Ishikawa (cell line): ENCODE measurements around the gene QSER1.

Source experiments
- CEBPB ChIP-seq: IDR thresholded peaks from 2 replicates; pipeline ENCODE4 v1.6.1; 2012
- CREB1 ChIP-seq: IDR thresholded peaks from 2 replicates; pipeline ENCODE4 v1.6.1; 2012; ENCODE audit warnings: low read depth
- EGR1 ChIP-seq: IDR thresholded peaks from 2 replicates; pipeline ENCODE4 v1.6.1; 2012
- EP300 ChIP-seq: IDR thresholded peaks from 2 replicates; pipeline ENCODE4 v1.6.1; 2012; ENCODE audit warnings: borderline replicate concordance
- FOXM1 ChIP-seq: IDR thresholded peaks from 2 replicates; pipeline ENCODE4 v1.6.1; 2012; ENCODE audit warnings: low read depth, borderline replicate concordance
- NFIC ChIP-seq: IDR thresholded peaks from 2 replicates; pipeline ENCODE4 v1.6.1; 2012
- RAD21 ChIP-seq: IDR thresholded peaks from 2 replicates; pipeline ENCODE4 v1.6.1; 2012; ENCODE audit warnings: low read depth
- TAF1 ChIP-seq: IDR thresholded peaks from 2 replicates; pipeline ENCODE4 v1.6.1; 2012; ENCODE audit warnings: low read depth, mild to moderate bottlenecking
- TCF12 ChIP-seq: IDR thresholded peaks from 2 replicates; pipeline ENCODE4 v1.6.1; 2012; ENCODE audit warnings: low read depth
- TEAD4 ChIP-seq: IDR thresholded peaks from 2 replicates; pipeline ENCODE4 v1.6.1; 2012
- YY1 ChIP-seq: IDR thresholded peaks from 2 replicates; pipeline ENCODE4 v1.6.1; 2012; ENCODE audit warnings: low read depth
- ZBTB7A ChIP-seq: IDR thresholded peaks from 2 replicates; pipeline ENCODE4 v1.6.1; 2012; ENCODE audit warnings: low read depth
- TF ChIP-seq, protein P1 (sequence below): IDR thresholded peaks from 2 replicates; pipeline ENCODE4 v1.6.1; 2012
- TF ChIP-seq, protein P2 (sequence below): IDR thresholded peaks from 2 replicates; pipeline ENCODE4 v1.6.1; 2012
- TF ChIP-seq, protein P3 (sequence below): IDR thresholded peaks from 2 replicates; pipeline ENCODE4 v1.6.1; 2012; ENCODE audit warnings: low read depth, mild to moderate bottlenecking

Gene QSER1

DNA sequence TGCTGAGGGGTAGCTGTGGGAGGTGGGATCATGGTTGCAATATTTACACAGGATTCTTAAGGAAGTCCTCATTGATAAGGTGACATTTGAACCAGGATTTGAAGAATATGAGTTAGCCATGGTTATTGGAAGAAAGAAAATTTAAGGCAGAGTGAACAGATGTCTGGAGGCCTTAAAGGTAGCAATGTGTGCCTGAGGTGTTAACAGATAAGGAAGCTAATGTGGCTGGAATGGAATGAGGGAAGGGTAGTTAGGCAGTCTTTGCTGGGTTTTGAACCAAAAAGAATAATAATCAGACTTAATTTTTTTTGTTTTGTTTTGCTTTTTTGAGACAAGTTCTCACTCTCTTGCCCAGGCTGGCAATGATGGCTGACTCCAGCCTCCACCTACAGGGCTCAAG, 113.4 kb downstream of the QSER1 start:
- no peak for TF ChIP-seq EP300
- TF ChIP-seq CEBPB: no peak
- TF ChIP-seq, protein P1, sequence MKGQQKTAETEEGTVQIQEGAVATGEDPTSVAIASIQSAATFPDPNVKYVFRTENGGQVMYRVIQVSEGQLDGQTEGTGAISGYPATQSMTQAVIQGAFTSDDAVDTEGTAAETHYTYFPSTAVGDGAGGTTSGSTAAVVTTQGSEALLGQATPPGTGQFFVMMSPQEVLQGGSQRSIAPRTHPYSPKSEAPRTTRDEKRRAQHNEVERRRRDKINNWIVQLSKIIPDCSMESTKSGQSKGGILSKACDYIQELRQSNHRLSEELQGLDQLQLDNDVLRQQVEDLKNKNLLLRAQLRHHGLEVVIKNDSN: no peak
- no peak for TF ChIP-seq EGR1
- no peak for TF ChIP-seq TAF1
- no peak for TF ChIP-seq FOXM1
- no peak for TF ChIP-seq RAD21
- TF ChIP-seq CREB1: no peak
- TF ChIP-seq NFIC: no peak

DNA sequence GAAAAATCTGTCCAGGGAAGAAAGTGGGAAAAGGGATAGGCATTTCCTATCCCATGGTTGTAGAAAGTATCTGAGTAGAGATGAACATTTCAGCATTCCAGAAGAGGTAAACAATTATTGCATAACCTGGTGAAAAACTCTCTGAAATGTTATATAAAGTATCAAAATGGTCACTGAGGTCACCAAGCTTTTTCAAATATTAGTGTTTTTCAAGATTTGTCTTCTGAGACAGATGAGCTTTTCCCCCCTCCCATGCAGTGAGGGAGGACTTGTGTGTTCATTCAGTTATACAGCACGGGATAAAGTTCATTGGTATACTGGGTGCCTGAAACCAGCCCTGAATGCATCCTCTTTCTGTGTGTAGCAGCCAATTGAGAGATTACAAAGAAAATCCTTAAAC, 121.1 kb downstream of the QSER1 start:
- TF ChIP-seq NFIC (no peak), RAD21 (no peak), TAF1 (no peak)
- TF ChIP-seq, protein P2, sequence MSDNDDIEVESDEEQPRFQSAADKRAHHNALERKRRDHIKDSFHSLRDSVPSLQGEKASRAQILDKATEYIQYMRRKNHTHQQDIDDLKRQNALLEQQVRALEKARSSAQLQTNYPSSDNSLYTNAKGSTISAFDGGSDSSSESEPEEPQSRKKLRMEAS: no peak

DNA sequence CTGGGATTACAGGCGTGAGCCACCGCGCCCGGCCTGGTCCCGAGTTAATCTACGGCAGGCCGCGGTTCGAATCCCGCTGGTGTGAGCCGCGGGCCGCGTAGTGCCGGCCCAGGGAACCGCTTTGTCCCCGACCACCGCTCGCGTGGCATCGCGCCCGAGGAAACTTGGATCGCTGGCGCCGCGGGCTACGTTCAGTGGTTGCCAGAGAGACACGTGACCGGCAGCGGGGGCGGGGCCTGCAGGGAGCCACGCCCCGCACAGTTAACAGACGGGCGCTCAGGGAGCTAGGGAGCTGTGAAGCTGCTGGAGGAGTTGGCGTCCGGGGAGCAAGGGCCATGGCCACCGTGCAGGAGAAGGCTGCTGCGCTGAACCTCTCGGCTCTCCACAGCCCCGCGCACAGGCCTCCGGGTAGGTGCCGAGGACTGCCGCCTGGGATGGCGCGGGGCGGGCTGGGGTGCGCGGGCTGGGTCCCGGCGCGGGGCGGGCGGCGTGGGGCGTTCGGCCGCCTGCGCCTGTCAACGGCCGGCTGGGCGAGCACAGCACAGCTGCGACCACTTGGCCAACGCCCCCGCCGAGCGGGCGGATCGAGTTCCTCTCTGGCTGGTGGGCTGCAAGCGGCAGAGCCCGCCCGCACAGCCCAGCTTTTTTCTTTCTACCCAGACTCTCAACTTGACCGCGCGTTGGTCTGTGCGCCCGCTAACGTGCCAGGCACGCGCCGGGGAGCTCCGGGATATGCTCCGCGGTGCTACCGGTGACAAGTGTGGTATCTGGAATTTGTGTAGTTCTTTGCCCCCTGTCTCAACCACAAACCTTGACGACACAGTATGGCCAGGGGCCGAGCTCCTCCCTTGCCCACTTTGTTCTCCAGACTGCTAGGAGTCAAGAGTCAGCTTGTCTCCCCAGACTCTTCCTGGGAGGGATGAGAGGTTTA, 123.3 kb downstream of the QSER1 start, which contains the start of gene DEPDC7:
TSS of gene DEPDC7 (plus strand) at position 258 of the 931 bp plus-strand sequence. CDS start at position 336, 78 bp downstream.
- TF ChIP-seq EGR1: no peak
- peak; percentile 54; the same call in 1 of the 2 replicates for TF ChIP-seq TAF1
- no peak for TF ChIP-seq TEAD4
- no peak for TF ChIP-seq CREB1
- no peak for TF ChIP-seq RAD21
- TF ChIP-seq NFIC: peak; percentile 22; the same call in 1 of the 2 replicates
- no peak for TF ChIP-seq FOXM1
- TF ChIP-seq, protein P3, sequence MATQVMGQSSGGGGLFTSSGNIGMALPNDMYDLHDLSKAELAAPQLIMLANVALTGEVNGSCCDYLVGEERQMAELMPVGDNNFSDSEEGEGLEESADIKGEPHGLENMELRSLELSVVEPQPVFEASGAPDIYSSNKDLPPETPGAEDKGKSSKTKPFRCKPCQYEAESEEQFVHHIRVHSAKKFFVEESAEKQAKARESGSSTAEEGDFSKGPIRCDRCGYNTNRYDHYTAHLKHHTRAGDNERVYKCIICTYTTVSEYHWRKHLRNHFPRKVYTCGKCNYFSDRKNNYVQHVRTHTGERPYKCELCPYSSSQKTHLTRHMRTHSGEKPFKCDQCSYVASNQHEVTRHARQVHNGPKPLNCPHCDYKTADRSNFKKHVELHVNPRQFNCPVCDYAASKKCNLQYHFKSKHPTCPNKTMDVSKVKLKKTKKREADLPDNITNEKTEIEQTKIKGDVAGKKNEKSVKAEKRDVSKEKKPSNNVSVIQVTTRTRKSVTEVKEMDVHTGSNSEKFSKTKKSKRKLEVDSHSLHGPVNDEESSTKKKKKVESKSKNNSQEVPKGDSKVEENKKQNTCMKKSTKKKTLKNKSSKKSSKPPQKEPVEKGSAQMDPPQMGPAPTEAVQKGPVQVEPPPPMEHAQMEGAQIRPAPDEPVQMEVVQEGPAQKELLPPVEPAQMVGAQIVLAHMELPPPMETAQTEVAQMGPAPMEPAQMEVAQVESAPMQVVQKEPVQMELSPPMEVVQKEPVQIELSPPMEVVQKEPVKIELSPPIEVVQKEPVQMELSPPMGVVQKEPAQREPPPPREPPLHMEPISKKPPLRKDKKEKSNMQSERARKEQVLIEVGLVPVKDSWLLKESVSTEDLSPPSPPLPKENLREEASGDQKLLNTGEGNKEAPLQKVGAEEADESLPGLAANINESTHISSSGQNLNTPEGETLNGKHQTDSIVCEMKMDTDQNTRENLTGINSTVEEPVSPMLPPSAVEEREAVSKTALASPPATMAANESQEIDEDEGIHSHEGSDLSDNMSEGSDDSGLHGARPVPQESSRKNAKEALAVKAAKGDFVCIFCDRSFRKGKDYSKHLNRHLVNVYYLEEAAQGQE: no peak
- TF ChIP-seq, protein P2: peak; percentile 98
- no peak for TF ChIP-seq ZBTB7A
- TF ChIP-seq TCF12: no peak
- TF ChIP-seq CEBPB: no peak
- no peak; the same call in 1 of the 2 replicates for TF ChIP-seq YY1
- TF ChIP-seq EP300: no peak
- TF ChIP-seq, protein P1: peak; percentile 96

DNA sequence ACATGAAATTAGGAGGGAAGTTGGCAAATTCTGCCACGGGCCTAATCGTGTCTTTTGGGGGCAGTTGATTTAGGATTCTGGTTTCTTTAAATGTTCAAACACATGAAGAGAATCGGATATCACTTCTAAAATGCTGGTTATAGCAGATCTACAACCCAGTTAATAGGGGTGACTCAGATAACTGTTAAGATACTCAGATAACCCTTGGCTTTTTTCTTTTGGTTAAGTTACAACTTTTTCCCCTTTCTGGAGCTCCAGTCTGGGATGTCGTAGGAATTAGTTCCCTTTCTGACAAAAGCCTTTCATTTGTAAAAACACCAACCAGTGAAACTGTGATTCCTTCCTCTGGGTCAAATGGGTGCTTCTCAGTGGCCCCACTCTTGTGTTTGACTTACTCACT, 124.0 kb downstream of the QSER1 start:
- no peak for TF ChIP-seq TCF12
- TF ChIP-seq, protein P2: no peak
- TF ChIP-seq, protein P3: no peak
- no peak for TF ChIP-seq YY1
- no peak for TF ChIP-seq TEAD4
- no peak for TF ChIP-seq CEBPB
- TF ChIP-seq, protein P1: no peak

DNA sequence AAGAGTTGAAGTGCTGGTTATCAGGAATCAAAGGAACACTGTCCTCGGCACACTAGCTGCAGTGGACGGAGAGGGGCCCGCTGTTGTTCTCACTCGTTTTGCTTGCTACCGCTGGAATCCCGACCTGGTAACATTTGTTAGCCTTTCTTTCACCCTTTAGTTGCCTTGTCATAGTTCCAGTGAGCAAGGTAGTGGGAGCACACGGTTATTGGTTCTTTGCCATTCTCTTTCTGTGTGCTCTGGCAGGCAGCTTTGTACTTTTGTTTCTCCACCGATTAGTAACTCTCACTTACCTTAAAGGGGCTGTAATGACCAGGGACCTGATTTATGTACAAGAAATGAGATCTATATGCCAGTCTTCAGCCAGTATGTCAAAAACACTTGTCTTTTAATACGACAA, 124.9 kb downstream of the QSER1 start:
- no peak for TF ChIP-seq TEAD4
- TF ChIP-seq YY1: no peak
- TF ChIP-seq, protein P2: no peak
